ENCODE measurements around the gene SIAH1. TPM values are rescaled to one million over a fixed set of nuclear protein-coding genes. Genes with fewer than 3 reads are reported as not detected.

The SIAH1 gene
- total and polyA plus RNA-seq, 2 donors (not counting 1 experiment from before 2014, with no cell fraction given), result 10.6 to 47.6 TPM

GRCh38 chr16:48384520-48385252 lies 527 bp downstream of the SIAH1 start:
- Mint-ChIP-seq H3K27ac (peak overlapping the region; percentile 89), H3K9me3 (ENCODE audit: insufficient read depth) (no peaks in the 10 kb centered on the region), H3K4me3 (peak overlapping the region; percentile 93), H3K4me1 (peaks cover 32% of the 10 kb centered on the region), H3K27me3 (no peaks in the 10 kb centered on the region)
- H3K4me2 ChIP-seq (replicated peaks; ENCODE audit: low read depth, low read length, poor library complexity, severe bottlenecking), result peak overlapping the region; percentile 91
- peaks cover 49% of the 10 kb centered on the region for H3K79me2 ChIP-seq (ENCODE audit: control insufficient read depth, insufficient read depth, low read length)
- H3K9ac ChIP-seq (ENCODE audit: low read length), result peak overlapping the region; percentile 91
- intact Hi-C loops (cut with micrococcal nuclease), result loop anchor here (1.0 kb wide), 5 partner anchors 18 to 226 kb away; partner anchors contain the start of gene N4BP1
- H4K20me1 ChIP-seq (ENCODE audit: control insufficient read depth, insufficient read depth, low read length, poor library complexity, severe bottlenecking), result peaks cover 39% of the 10 kb centered on the region
- peaks cover 22 to 31% of the 10 kb centered on the region in 2 donors for H3K4me1 ChIP-seq (ENCODE audit: control insufficient read depth in 2 of 2, insufficient read depth in 2 of 2, low read length in 2 of 2)
- H3K27me3 ChIP-seq (replicated peaks in 1 of 4; ENCODE audit: control extremely low read depth in 1 of 4, control insufficient read depth in 3 of 4, insufficient read depth in 4 of 4, low read length in 3 of 4), result no peaks in the 10 kb centered on the region
- H3K9me3 ChIP-seq (ENCODE audit: control extremely low read depth in 1 of 3, control insufficient read depth in 2 of 3, insufficient read depth in 1 of 3, low read length in 2 of 3), result no peaks in the 10 kb centered on the region
- ChIA-PET POLR2A (interaction anchor here (0.5 to 2.0 kb wide), 11 partner anchors 10 to 286 kb away, joined by 3 to 12 read pairs (median 3); partner anchors contain the start of gene N4BP1), CTCF (interaction anchor here (1.0 to 1.4 kb wide), 4 partner anchors 18 to 47 kb away, joined by 3 to 5 read pairs (median 4); no protein-coding TSS in a partner anchor)
- peak overlapping the region; percentile 99 for H2AFZ ChIP-seq (ENCODE audit: insufficient read depth, low read depth, low read length, poor library complexity, severe bottlenecking)
- TF ChIP-seq EZH2 (IDR thresholded peaks at IDR 0.05; ENCODE audit: borderline replicate concordance, insufficient read depth, low read depth, low read length, poor library complexity, severe bottlenecking), result no peak
- TF ChIP-seq CTCF (IDR thresholded peaks at IDR 0.05), result no peak
- DNase-seq (peak; percentile 56), ATAC-seq (ENCODE audit: low read depth) (peak; percentile 56)
- peak overlapping the region; percentile 69 to 88 for H3K27ac ChIP-seq (ENCODE audit: low read length in 2 of 2)
- under 1% methylated on average over 102 of the region's 103 CpGs for WGBS (ENCODE audit: insufficient coverage)
- H3K36me3 ChIP-seq (replicated peaks in 1 of 2; ENCODE audit: control extremely low read depth in 1 of 2, control insufficient read depth in 1 of 2, extremely low read depth in 1 of 2, insufficient read depth in 2 of 2, low read length in 1 of 2), result no peaks in the 10 kb centered on the region
- H3K4me3 ChIP-seq (ENCODE audit: control extremely low read depth in 1 of 5, extremely low read depth in 1 of 5, insufficient read depth in 1 of 5, low read depth in 2 of 5, low read length in 4 of 5), result peak overlapping the region; percentile 49 to 95 (median 84)

Measured in B cell (primary cell).